Measurements from ENCODE around the gene MIP.

MIP gene

GRCh38 chr12:56417739-56418138 lies 36.7 kb downstream of the MIP start:
- Histone ChIP-seq H3K27me3 (ENCODE audit: insufficient read depth, low read depth, severe bottlenecking) (no peaks in the 10 kb centered on the region), H3K36me3 (peaks cover 27% of the 10 kb centered on the region), H3K9me3 (ENCODE audit: severe bottlenecking) (no peaks in the 10 kb centered on the region), H3K4me3 (ENCODE audit: low read depth, low read length) (no peak overlapping the region), H3K27ac (no peak overlapping the region)
- DNase-seq, result no peak
- no peak for TF ChIP-seq CTCF (IDR thresholded peaks at IDR 0.05; ENCODE audit: low read depth, low read length)

DNA sequence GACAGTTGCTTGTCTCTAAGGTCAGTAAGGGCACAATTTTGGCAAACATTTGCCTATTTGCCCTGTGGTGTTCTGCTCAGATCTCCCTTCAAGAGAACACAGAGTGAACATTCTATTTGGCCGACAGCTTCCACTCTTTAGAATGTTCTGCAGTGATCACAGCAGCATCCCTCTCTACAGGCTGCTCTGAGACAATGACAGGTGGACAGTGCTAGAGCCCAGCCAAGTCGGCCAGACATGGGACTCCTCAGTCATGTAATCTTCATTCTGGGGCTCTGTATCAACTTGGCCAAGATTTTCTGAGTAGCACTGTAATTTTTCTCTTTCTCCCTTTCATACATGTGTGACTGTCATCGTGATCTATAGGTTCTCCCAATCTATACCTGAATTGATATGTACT lies 40.1 kb downstream of the MIP start:
- no peak overlapping the region for H3K27ac ChIP-seq
- no peaks in the 10 kb centered on the region for H3K27me3 ChIP-seq (ENCODE audit: insufficient read depth, low read depth, severe bottlenecking)
- peaks cover 17% of the 10 kb centered on the region for H3K36me3 ChIP-seq
- DNase-seq, result no peak
- TF ChIP-seq CTCF (IDR thresholded peaks at IDR 0.05; ENCODE audit: low read depth, low read length), result no peak
- H3K9me3 ChIP-seq (ENCODE audit: severe bottlenecking), result no peaks in the 10 kb centered on the region
- no peak overlapping the region for H3K4me3 ChIP-seq (ENCODE audit: low read depth, low read length)

GRCh38 chr12:56413392-56413791 lies 41.1 kb downstream of the MIP start:
- no peak for TF ChIP-seq CTCF (IDR thresholded peaks at IDR 0.05; ENCODE audit: low read depth, low read length)
- Histone ChIP-seq H3K4me3 (ENCODE audit: low read depth, low read length) (no peak overlapping the region), H3K36me3 (peaks cover 14% of the 10 kb centered on the region), H3K9me3 (ENCODE audit: severe bottlenecking) (no peaks in the 10 kb centered on the region), H3K27me3 (ENCODE audit: insufficient read depth, low read depth, severe bottlenecking) (no peaks in the 10 kb centered on the region), H3K27ac (no peak overlapping the region)
- no peak for DNase-seq

DNA sequence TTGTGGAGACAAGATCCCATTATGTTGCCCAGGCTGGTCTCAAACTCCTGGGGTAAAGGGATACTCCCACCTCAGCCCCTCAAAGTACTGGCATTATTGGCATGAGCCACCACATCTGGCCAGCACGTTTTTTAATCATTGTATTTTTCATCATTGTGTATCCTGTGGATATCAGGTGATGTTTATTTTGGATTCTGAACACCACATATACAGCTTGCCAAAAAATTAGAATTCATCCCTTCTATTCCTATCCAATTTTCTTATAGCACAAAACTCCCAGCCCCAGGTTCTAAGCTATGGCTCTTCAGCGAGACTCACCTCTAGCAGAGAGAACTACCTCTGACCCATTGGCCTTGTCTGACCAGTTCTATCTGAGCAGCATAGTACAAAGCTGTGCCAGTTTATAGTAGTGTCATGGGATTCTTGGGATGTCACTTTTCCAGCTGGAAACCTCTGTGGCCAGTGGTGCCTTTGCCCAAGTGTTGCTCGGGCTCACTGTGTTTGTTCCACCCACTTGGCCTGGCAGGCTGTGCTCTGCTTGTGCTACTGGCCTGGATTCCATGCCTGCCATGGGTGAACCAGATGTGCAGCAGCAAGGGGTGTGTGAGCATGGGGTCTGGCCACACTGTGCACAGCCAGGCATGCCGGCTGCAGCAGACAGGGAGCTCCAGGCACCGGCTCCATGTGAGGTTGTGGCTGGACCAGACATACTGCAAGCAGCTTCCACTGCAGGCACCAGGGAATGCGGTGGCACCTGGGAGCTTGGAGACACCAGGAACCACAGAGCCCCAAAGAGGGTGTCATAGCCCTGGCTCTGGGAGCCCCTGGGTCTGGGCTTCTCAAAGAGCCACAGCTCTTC lies 42.4 kb downstream of the MIP start:
- no peak overlapping the region for H3K4me3 ChIP-seq (ENCODE audit: low read depth, low read length)
- DNase-seq, result no peak
- no peaks in the 10 kb centered on the region for H3K9me3 ChIP-seq (ENCODE audit: severe bottlenecking)
- H3K36me3 ChIP-seq, result peaks cover 3% of the 10 kb centered on the region; the same call in 1 of the 2 replicates
- H3K27ac ChIP-seq, result no peak overlapping the region
- H3K27me3 ChIP-seq (ENCODE audit: insufficient read depth, low read depth, severe bottlenecking), result no peaks in the 10 kb centered on the region
- no peak for TF ChIP-seq CTCF (IDR thresholded peaks at IDR 0.05; ENCODE audit: low read depth, low read length)

DNA sequence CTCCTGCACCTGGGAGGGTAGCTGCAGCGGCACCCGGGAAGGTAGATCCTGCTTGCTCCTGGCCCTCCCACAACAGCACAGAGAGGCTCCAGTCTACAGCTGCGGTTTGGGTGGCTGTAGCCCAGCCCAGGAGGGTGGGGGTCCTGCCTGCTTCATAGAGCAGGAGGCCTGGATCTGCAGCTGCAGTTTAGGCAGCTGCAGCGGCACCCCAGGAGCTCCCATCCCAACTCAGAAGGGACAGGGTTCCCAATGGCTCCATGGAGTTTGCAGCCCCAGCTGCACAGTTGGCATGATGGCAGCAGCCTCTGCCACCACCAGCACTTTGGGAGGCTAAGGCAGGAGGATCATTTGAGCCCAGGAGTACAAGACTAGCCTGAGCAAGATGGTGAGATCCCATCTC lies 43.7 kb downstream of the MIP start:
- no peaks in the 10 kb centered on the region for H3K36me3 ChIP-seq
- no peaks in the 10 kb centered on the region for H3K27me3 ChIP-seq (ENCODE audit: insufficient read depth, low read depth, severe bottlenecking)
- H3K9me3 ChIP-seq (ENCODE audit: severe bottlenecking), result no peaks in the 10 kb centered on the region
- DNase-seq, result no peak
- H3K4me3 ChIP-seq (ENCODE audit: low read depth, low read length), result no peak overlapping the region
- TF ChIP-seq CTCF (IDR thresholded peaks at IDR 0.05; ENCODE audit: low read depth, low read length), result no peak
- H3K27ac ChIP-seq, result no peak overlapping the region
